GM18526 (cell line): Measurements from ENCODE around the gene CLPTM1L.

Source experiments
- POLR2A ChIP-seq: IDR thresholded peaks from 3 replicates; pipeline ENCODE4 v1.6.1; 2011; ENCODE audit not compliant: insufficient read length; ENCODE audit errors: extremely low read depth

Gene CLPTM1L

DNA sequence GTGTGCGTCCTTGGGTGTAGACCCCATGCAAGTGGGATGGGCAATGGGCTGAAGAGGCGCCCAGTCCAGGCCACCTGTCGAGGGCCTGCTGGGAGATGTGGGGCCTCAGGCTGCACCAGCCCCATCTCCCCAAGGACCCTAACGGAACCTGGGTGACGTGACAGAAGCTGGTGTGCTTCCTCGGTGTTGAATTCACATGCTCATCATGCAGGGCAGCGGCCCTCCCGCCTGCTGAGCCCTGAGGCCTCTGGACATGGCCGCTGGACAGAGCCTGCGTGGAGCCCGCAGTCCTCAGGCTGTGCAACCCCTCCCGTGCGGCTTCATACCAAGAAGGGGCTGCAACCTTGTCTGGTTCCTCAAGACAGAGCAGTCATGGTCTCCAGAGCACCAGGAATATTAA, 76.8 kb downstream of the CLPTM1L start:
- no peak for TF ChIP-seq POLR2A
